Activated T-cell treated with anti-CD3 and anti-CD28 coated beads for 4 hours (primary cell): ENCODE data around the gene STPG2.
"Not testable (repeated sequence)": the region's sequence is repeated elsewhere in the genome, so short reads cannot be mapped to it uniquely, and the experiment has no call there.

Experiments
- DNase-seq: peaks from one replicate; pipeline ENCODE4 v3.0.0-alpha.2; 2020

STPG2 gene

GRCh38 chr4:97605932-97606331 lies 537.3 kb downstream of the STPG2 start:
- DNase-seq, result no peak

DNA sequence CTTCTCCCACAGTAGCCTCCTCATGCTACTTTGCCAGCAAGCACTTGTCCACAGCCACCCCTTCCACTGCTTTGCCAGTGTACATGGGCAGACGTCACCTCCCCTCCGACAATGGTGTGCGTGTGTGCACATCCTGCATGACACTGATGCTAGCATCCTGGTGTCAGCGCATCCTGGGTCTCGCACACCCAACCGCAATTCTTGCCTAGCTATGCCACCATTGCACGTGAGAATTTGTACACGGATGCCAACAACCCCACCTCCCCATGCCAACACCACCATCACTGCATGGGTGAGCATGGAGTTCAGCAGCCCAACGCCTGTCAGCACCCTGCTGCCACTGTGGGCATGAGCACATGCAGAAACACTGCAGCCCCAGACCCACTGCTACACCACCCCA lies 550.0 kb downstream of the STPG2 start:
- no peak for DNase-seq

DNA sequence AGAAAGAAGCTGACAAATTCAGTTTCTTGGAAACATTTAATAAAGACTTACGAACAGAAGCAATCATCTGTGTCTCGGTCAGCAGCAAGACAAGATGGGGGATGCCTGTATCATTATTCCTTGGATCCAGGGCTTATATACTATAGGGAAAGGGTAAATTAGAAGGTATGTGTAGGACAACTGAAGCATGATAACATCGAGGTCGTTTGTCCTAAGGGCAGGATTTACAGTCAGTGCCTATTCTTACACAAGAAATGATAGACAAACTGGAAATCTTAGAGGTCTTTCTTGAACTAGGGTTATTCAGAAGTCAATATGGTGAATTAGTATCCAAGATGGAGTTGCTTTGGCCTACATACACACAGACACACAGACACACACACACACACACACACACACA lies 553.0 kb downstream of the STPG2 start:
- no peak for DNase-seq

- no peak for DNase-seq
Measured at GRCh38 chr4:97589481-97590196, 553.6 kb downstream of the STPG2 start.

GRCh38 chr4:97587912-97588311 lies 555.4 kb downstream of the STPG2 start:
- DNase-seq, result no peak

DNA sequence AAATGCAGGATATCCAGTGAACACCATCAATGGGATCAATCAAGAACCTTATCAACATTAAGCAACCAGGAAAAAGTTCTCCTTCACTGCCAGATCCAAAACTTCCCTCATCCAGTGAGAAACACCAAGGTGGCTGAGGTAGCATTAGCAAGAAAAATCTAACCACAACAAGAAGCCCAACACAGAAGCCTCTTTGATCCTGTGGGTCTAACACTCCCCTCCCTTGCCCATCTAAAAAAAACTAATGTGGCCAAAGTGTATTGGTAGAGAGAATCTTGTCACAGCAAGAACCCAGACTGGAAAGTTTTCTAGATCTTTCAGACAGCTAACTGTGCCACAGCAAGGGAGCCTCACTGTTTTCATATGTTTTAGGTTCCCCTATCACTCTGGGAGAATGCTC lies 558.0 kb downstream of the STPG2 start:
- DNase-seq, result no peak

GRCh38 chr4:97582890-97583289 lies 560.4 kb downstream of the STPG2 start:
- no peak for DNase-seq

- DNase-seq, result no peak
Measured at GRCh38 chr4:97577004-97577403, 566.3 kb downstream of the STPG2 start.

DNA sequence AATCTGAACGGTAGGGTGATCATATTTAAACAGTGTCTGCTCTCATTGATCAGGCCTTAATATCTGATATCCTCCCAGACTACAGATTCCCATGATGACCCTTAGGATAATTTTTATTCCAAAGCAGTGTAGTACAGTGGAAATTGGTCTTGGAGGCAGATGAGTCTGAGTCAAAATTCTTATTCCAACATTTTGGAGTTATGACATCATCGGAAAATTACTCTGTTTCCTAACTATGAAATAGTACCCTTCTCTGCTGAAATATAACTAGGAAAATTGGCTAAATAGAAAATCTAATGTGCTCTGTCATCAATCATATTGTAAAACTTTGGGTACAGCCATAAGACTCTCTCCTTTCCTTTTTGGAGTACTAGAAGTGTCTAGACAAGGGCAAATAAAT lies 583.3 kb downstream of the STPG2 start:
- DNase-seq, result no peak

DNA sequence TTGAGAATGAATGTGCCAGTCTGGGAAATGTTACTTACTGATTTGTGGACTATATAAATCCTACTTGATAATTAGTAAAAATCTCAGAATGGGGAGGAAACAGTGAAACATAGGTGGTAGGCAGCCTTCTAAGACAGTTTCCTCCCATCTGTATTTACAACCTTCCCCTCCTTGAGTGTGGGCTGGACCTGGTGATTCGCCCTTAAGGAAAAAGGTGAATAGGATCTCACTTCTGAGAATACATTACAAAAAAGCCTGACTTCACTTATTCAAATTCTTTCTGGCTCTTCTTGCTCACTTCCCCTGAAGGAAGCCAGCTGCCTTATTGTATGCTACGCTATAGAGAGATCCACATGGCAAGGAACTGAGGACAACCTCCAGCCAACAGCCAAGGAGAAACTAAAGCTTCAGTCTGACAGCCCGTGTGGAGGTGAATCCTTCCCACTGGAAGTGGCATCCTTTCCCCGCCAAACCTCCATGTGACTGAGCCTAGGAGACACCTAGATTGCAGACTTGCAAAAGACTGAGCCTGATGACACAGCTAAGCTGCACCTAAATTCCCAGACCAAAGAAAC lies 585.0 kb downstream of the STPG2 start:
- DNase-seq, result no peak

- DNase-seq, result not testable (repeated sequence)
Measured at GRCh38 chr4:97550637-97551036, 592.6 kb downstream of the STPG2 start.

DNA sequence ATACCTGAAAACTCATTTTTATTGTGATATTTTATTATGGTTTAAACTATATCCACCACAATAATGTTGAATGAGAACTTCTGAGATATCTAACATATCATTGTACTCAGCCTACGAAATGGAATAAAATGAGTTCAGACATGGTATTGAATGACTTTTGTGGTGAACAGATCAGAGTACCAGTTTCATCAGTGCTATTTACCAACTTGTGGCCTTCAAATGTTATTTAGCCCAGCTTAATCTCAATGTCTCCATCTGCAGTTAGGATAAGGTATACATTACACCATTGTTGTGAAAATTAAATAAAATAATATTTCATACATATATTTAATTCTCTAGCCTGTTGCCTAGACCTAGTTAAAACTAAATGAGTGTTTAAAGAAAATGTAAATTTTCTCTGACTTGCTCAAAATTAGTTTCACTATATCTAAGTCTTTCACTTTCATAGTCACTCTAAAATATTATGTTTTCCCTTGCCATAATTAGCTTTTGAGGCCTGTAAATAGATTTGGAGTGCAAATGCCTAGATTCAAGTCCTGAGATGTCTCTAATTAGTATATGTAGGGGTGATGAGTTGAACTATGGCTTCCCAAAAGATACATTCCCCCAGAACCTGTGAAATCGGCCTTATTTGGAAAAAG lies 594.2 kb downstream of the STPG2 start:
- DNase-seq, result no peak

DNA sequence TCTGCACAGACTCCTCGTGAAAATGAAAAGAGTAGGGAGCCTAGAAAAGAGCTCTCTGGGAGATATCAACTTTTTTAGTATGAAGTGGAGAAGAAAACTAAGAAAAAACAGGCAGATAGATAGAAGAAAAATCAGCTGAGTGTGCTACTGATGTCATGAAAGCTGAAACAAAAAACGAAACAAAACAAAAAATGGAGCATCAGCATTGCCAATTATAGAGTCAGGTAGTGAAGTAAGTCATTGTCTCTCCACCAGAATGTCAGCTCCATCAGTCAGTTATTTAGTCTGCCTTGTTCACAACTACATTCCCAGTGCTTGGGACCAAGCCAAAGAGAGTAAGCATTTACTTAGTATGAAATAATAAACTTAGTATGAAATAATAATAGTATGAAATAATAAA lies 595.1 kb downstream of the STPG2 start:
- no peak for DNase-seq

- no peak for DNase-seq
Measured at GRCh38 chr4:97531351-97531750, 611.9 kb downstream of the STPG2 start.

DNA sequence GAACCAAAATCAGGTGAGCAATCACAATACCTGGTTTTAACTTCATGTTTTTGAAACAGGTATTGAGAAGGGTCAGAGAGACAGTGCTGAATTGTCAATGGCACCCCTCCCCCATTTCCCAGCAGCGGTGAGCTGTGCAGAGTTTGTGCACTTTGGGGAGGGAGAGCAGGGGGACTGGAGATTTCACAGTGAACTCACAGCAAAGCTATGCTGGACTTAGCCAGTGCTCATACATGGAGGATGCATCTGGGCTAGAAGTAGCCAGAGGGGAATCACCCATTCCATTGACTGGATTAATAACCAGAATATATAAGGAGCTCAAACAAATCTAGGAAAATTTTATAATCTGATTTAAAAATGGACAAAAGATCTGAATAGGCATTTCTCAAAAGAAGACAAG lies 612.6 kb downstream of the STPG2 start:
- DNase-seq, result no peak

GRCh38 chr4:97525236-97525635 lies 618.0 kb downstream of the STPG2 start:
- no peak for DNase-seq

DNA sequence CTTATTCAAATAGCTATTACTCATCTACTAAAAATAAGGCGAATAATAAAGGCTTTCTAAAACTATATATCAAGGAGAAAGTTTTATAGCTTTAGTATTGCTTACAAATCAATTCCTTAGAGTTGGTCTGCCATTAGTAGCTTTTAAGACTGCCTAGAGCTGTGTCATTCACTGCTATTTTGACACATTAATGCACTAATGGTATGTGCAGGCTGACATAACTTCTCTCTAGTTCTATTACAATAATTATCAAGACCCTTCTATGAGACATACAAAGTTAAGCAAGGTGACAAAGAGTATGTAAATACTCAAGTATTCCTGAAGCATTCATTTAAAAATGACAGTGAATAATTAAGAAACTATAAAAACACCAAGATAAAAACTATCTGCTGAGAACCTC lies 625.3 kb downstream of the STPG2 start:
- DNase-seq, result no peak

DNA sequence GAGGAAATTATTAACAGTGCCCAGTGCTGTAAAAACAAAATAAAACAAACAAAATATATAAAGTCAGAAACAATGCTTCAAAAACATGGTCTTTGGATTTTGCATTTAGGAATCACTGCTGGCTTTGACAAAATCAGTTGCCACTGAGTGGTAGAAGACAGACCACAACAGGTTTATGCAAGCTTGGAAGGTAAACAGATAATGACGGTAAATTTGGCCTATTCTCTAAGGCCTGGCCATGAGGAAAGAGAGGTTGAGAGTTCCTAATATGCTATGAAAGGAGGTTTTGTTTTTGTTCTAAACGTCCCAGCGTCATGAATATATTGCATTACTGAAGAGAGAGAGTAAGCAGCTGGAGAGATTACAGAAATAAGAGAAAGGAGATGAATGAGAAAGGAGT lies 629.4 kb downstream of the STPG2 start:
- DNase-seq, result no peak
